Endodermal cell (in vitro differentiated cells): ENCODE data around the gene PPP1R14B. TPM values are rescaled to one million over a fixed set of nuclear protein-coding genes. Genes with fewer than 3 reads are reported as not detected.

ENCODE experiments used
- DNase-seq: peaks from one replicate; pipeline ENCODE4 v3.0.0-alpha.2; 2017
- H3K27ac ChIP-seq: 2 replicates; pipeline ENCODE4 v1.5.1; 2013; ENCODE audit warnings: mild to moderate bottlenecking, low read depth, low read length, moderate library complexity
- H3K27me3 ChIP-seq: 2 replicates; pipeline ENCODE4 v1.6.1; 2013; ENCODE audit warnings: mild to moderate bottlenecking, low read length, moderate library complexity; ENCODE audit not compliant: insufficient read depth, control insufficient read depth, poor library complexity, severe bottlenecking
- H3K36me3 ChIP-seq: 2 replicates; pipeline ENCODE4 v1.7.0; 2013; ENCODE audit warnings: mild to moderate bottlenecking, low read length, moderate library complexity; ENCODE audit not compliant: control insufficient read depth, insufficient read depth
- H3K4me1 ChIP-seq: one replicate; pipeline ENCODE4 v1.7.0; 2013; ENCODE audit warnings: low read length; ENCODE audit not compliant: control insufficient read depth, insufficient read depth
- H3K4me3 ChIP-seq: 2 replicates; pipeline ENCODE4 v1.5.1; 2013; ENCODE audit warnings: mild to moderate bottlenecking, low read length, moderate library complexity
- H3K9ac ChIP-seq: 2 replicates; pipeline ENCODE4 v1.6.1; 2013; ENCODE audit warnings: mild to moderate bottlenecking, low read length, moderate library complexity; ENCODE audit not compliant: poor library complexity, severe bottlenecking; ENCODE audit errors: extremely low read depth
- H3K9me3 ChIP-seq: 2 replicates; pipeline ENCODE4 v1.6.1; 2013; ENCODE audit warnings: mild to moderate bottlenecking, low read length, moderate library complexity; ENCODE audit not compliant: control insufficient read depth
- H3K27ac Mint-ChIP-seq: 2 replicates; pipeline ENCODE4 v1.8.0; 2020; ENCODE audit warnings: mixed read lengths
- H3K27me3 Mint-ChIP-seq: 2 replicates; pipeline ENCODE4 v1.8.0; 2021; ENCODE audit warnings: mild to moderate bottlenecking, mixed read lengths; ENCODE audit not compliant: insufficient read depth
- H3K36me3 Mint-ChIP-seq: 2 replicates; pipeline ENCODE4 v1.8.0; 2020; ENCODE audit warnings: low read depth, mixed read lengths
- H3K4me1 Mint-ChIP-seq: 2 replicates; pipeline ENCODE4 v1.8.0; 2020; ENCODE audit warnings: mixed read lengths
- H3K4me3 Mint-ChIP-seq: 2 replicates; pipeline ENCODE4 v1.8.0; 2020; ENCODE audit warnings: mild to moderate bottlenecking, moderate library complexity, mixed read lengths
- H3K9me3 Mint-ChIP-seq: 2 replicates; pipeline ENCODE4 v1.8.0; 2020; ENCODE audit warnings: mild to moderate bottlenecking, mixed read lengths
- WGBS, 2 experiments: methylation state at CpG; one replicate each; pipeline versions ENCODE4 v1.1.5 to v1.1.7; 2013; ENCODE audit warnings: missing lambda C conversion rate in 2 of 2, mixed read lengths in 1 of 2; ENCODE audit not compliant: insufficient coverage in 1 of 2, insufficient read length in 1 of 2; 5-methylcytosine and 5-hydroxymethylcytosine counted together
- total RNA-seq, 2 donors: library from RNA; stranded (reverse); fragmentation: NEBNext Ultra II Directional in 1 of 2; extraction: Animal tissue kit (Norgen Biotek cat#: 25700) in 1 of 2; gene quantifications; 2 replicates in 1 of 2; 3 replicates in 1 of 2; pipeline ENCODE4 v1.2.1, GENCODE V29; 2021
- TF ChIP-seq, protein P1 (sequence below): fragments of 200-600 bp; sonication (generic); conservative IDR thresholded peaks from 2 replicates; pipeline ENCODE4 v1.5.0; 2021; ENCODE audit warnings: antibody characterized with exemption, mild to moderate bottlenecking

Gene PPP1R14B
- total RNA-seq, 2 donors from 2014 or later: 228 to 265 TPM

DNA sequence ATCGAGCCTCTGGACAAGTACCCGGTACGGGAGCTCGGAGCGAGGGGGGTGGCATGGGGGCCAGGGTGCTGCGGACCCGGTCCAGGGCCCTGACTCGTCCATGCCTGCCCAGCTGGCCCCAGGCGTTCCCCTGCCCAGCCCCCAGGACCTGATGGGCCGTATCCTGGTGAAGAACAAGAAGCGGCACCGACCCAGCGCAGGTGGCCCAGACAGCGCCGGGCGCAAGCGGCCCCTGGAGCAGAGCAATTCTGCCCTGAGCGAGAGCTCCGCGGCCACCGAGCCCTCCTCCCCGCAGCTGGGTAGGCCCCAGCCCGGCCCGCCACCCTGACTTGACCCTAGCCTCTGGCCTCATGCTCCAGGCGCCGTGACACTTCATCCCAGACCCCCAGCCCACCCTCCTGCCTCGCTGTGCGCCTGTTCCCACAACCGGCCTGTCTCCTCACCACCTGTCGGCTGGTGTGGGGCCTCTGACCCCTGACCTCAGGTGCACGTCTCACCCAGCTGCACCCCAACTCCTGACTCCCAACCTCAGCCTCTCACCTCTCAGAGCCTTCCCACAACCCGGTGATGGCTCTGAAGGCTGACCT lies 12.3 kb upstream of the PPP1R14B start:
- Mint-ChIP-seq H3K4me1 (no peaks in the 10 kb centered on the region), H3K36me3 (peaks cover 53% of the 10 kb centered on the region), H3K4me3 (no peak overlapping the region), H3K9me3 (no peaks in the 10 kb centered on the region), H3K27ac (no peak overlapping the region), H3K27me3 (no peaks in the 10 kb centered on the region)
- 95 to 97% methylated on average over 17 to 32 of the region's 32 CpGs for WGBS, 2 experiments
- no peak for DNase-seq
- H3K4me3 ChIP-seq: no peak overlapping the region
- TF ChIP-seq, protein P1, sequence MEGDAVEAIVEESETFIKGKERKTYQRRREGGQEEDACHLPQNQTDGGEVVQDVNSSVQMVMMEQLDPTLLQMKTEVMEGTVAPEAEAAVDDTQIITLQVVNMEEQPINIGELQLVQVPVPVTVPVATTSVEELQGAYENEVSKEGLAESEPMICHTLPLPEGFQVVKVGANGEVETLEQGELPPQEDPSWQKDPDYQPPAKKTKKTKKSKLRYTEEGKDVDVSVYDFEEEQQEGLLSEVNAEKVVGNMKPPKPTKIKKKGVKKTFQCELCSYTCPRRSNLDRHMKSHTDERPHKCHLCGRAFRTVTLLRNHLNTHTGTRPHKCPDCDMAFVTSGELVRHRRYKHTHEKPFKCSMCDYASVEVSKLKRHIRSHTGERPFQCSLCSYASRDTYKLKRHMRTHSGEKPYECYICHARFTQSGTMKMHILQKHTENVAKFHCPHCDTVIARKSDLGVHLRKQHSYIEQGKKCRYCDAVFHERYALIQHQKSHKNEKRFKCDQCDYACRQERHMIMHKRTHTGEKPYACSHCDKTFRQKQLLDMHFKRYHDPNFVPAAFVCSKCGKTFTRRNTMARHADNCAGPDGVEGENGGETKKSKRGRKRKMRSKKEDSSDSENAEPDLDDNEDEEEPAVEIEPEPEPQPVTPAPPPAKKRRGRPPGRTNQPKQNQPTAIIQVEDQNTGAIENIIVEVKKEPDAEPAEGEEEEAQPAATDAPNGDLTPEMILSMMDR: no peak
- peaks cover 70% of the 10 kb centered on the region for H3K36me3 ChIP-seq
- no peak overlapping the region for H3K9ac ChIP-seq
- no peaks in the 10 kb centered on the region for H3K27me3 ChIP-seq
- no peaks in the 10 kb centered on the region for H3K4me1 ChIP-seq
- no peak overlapping the region for H3K27ac ChIP-seq
- H3K9me3 ChIP-seq: no peaks in the 10 kb centered on the region

DNA sequence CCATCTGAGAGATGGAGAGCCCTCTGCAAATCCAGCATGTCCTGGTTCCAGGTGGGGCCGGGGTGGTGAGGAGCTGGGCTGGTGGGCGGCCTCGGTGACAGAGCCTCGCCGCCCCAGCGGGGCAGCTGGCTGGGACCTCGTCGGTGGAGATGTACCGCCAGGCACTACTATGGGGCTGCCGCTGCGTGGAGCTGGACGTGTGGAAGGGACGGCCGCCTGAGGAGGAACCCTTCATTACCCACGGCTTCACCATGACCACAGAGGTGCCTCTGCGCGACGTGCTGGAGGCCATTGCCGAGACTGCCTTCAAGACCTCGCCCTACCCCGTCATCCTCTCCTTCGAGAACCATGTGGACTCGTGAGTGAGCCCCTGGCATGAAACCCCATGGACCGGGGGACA lies 11.6 kb upstream of the PPP1R14B start:
- no peak overlapping the region for H3K27ac Mint-ChIP-seq
- DNase-seq: no peak
- Histone ChIP-seq H3K27ac (no peak overlapping the region), H3K4me1 (no peaks in the 10 kb centered on the region), H3K9me3 (no peaks in the 10 kb centered on the region), H3K27me3 (no peaks in the 10 kb centered on the region), H3K4me3 (no peak overlapping the region), H3K36me3 (peaks cover 66% of the 10 kb centered on the region), H3K9ac (no peak overlapping the region)
- H3K4me1 Mint-ChIP-seq: peaks cover 5% of the 10 kb centered on the region
- H3K27me3 Mint-ChIP-seq: no peaks in the 10 kb centered on the region
- H3K4me3 Mint-ChIP-seq: no peak overlapping the region
- 94 to 95% methylated on average over 24 of the region's 24 CpGs for WGBS, 2 experiments
- H3K36me3 Mint-ChIP-seq: peaks cover 55% of the 10 kb centered on the region
- no peaks in the 10 kb centered on the region for H3K9me3 Mint-ChIP-seq
- TF ChIP-seq, protein P1: no peak

DNA sequence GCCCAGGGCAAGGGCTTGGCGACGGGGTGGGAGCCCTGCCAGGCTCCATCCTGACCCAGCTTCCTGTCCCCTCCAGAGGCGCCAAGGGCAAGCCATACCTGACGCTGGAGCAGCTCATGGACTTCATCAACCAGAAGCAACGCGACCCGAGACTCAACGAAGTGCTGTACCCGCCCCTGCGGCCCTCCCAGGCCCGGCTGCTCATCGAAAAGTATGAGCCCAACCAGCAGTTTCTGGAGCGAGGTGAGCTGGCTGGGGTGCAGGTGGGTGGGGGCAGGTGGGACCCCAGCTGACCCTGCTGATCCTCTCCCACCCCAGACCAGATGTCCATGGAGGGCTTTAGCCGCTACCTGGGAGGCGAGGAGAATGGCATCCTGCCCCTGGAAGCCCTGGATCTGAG lies 9.6 kb upstream of the PPP1R14B start:
- H3K36me3 ChIP-seq: peaks cover 56% of the 10 kb centered on the region
- WGBS, 2 experiments: 95 to 96% methylated on average over 3 to 15 of the region's 15 CpGs

More for the DNA sequence above, 9.6 kb upstream of the PPP1R14B start:
- Mint-ChIP-seq H3K27me3 (no peaks in the 10 kb centered on the region), H3K36me3 (peaks cover 40% of the 10 kb centered on the region), H3K9me3 (no peaks in the 10 kb centered on the region), H3K27ac (no peak overlapping the region), H3K4me3 (no peak overlapping the region), H3K4me1 (peaks cover 5% of the 10 kb centered on the region)
- no peaks in the 10 kb centered on the region for H3K27me3 ChIP-seq
- DNase-seq: no peak
- TF ChIP-seq, protein P1: no peak
- no peak overlapping the region for H3K9ac ChIP-seq
- H3K27ac ChIP-seq: no peak overlapping the region
- no peaks in the 10 kb centered on the region for H3K9me3 ChIP-seq
- no peak overlapping the region for H3K4me3 ChIP-seq
- H3K4me1 ChIP-seq: no peaks in the 10 kb centered on the region
